Adrenal gland (tissue), 5 donors: ENCODE data around the gene FASTK.

Experiments
- CTCF ChIP-seq, 6 experiments: fragments of 450-650 bp in 4 of 6; fragments of 200-600 bp in 2 of 6; sonication (generic) in 1 of 6; IDR thresholded peaks; 1 replicate in 5 of 6; 2 replicates in 1 of 6; pipeline versions ENCODE4 v1.5.1 to v1.8.0; 2016 to 2021; ENCODE audit warnings: antibody characterized with exemption in 6 of 6, mild to moderate bottlenecking in 2 of 6, moderate library complexity in 1 of 6
- POLR2A ChIP-seq, 2 donors: fragments of 450-650 bp; IDR thresholded peaks; one replicate each; pipeline ENCODE4 v1.6.1; 2017; ENCODE audit warnings: antibody characterized with exemption in 2 of 2, mild to moderate bottlenecking in 2 of 2, moderate library complexity in 1 of 2
- donor health status: DM: no; HTN: no; CAD: no.

DNA sequence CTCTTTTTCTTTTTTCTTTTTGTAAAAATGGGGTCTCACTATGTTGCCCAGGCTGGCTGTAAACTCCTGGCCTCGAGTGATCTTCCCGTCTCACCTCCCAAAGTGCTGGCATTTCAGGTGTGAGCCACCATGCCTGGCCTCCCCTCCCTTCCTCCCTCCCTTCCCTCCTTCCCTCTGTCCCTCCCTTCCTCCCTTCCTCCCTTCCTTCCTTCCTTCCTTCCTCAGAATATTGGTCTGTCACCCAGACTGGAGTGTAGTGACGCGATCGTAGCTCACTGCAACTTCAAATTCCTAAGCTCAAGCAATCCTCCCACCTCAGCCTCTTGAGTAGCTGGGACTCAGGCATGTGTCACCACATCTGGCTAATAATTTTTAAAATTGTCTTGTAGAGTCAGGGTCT is 14.1 kb upstream of the FASTK start:
- TF ChIP-seq CTCF (IDR thresholded peaks at IDR 0.05) (no peak), POLR2A (IDR thresholded peaks at IDR 0.05) (no peak)
